A673 (cell line): ENCODE results near the gene TSPAN5. TPM values are rescaled to one million over a fixed set of nuclear protein-coding genes. Genes with fewer than 3 reads are reported as not detected.

Experiments
- BruUV-seq: library from RNA; stranded (reverse); fragments of 400-500 nt; replicated peaks from 2 replicates; lab custom pipeline; 2021; lab: Mats Ljungman, UMichigan
- CTCF ChIA-PET: fragments of 300-600 bp; sonication (Branson Sonifier 250); formaldehyde crosslinking; loops from one replicate; lab custom pipeline; 2022; ENCODE audit warnings: antibody characterized with exemption; lab: Charles Lee
- POLR2A ChIA-PET: fragments of 300-600 bp; sonication (Branson Sonifier 250); formaldehyde crosslinking; loops from one replicate; lab custom pipeline; 2022; ENCODE audit warnings: antibody characterized with exemption; ENCODE audit not compliant: low non-redundant PET; lab: Charles Lee
- DNase-seq: peaks from one replicate; pipeline ENCODE4 v3.0.0-alpha.2; 2015; ENCODE audit warnings: low spot score
- H3K27ac ChIP-seq: fragments of 200-600 bp; sonication (generic); 2 replicates; pipeline ENCODE4 v1.5.1; 2016; ENCODE audit warnings: mixed run types, low read depth, mild to moderate bottlenecking, mixed read lengths, antibody characterized with exemption, low read length; ENCODE audit not compliant: poor library complexity, severe bottlenecking
- H3K27me3 ChIP-seq: fragments of 200-600 bp; sonication (generic); replicated peaks from 2 replicates; pipeline ENCODE4 v1.6.1; 2017; ENCODE audit warnings: mixed run types, low read depth, mild to moderate bottlenecking, mixed read lengths, antibody characterized with exemption, low read length; ENCODE audit not compliant: insufficient read depth, poor library complexity
- H3K36me3 ChIP-seq: fragments of 200-600 bp; sonication (generic); 2 replicates; pipeline ENCODE4 v1.6.1; 2016; ENCODE audit warnings: mixed run types, mild to moderate bottlenecking, mixed read lengths, antibody characterized with exemption, low read length; ENCODE audit not compliant: insufficient read depth, poor library complexity, severe bottlenecking
- H3K4me1 ChIP-seq: fragments of 200-600 bp; sonication (generic); 2 replicates; pipeline ENCODE4 v1.6.1; 2017; ENCODE audit warnings: mixed run types, mild to moderate bottlenecking, mixed read lengths, antibody characterized with exemption, low read length; ENCODE audit not compliant: insufficient read depth, poor library complexity, severe bottlenecking
- H3K4me3 ChIP-seq: fragments of 200-600 bp; sonication (generic); 2 replicates; pipeline ENCODE4 v1.5.1; 2016; ENCODE audit warnings: low read depth, mixed run types, mild to moderate bottlenecking, mixed read lengths, low read length; ENCODE audit not compliant: poor library complexity, severe bottlenecking
- H3K9me3 ChIP-seq: fragments of 200-600 bp; sonication (generic); 2 replicates; pipeline ENCODE4 v1.6.1; 2016; ENCODE audit warnings: mixed run types, low read depth, mild to moderate bottlenecking, mixed read lengths, antibody characterized with exemption, low read length; ENCODE audit not compliant: poor library complexity, severe bottlenecking
- CTCF ChIP-seq: fragments of 300-800, 200-600 bp; sonication (generic); conservative IDR thresholded peaks from 2 replicates; pipeline ENCODE4 v1.5.1; 2017; ENCODE audit warnings: low read depth, mild to moderate bottlenecking, antibody characterized with exemption, low read length, moderate library complexity, mixed read lengths
- EZH2 ChIP-seq: fragments of 200-600 bp; sonication (generic); IDR thresholded peaks from 2 replicates; pipeline ENCODE4 v1.6.1; 2017; ENCODE audit warnings: borderline replicate concordance, low read depth, mild to moderate bottlenecking, mixed read lengths, antibody characterized with exemption, low read length; ENCODE audit not compliant: poor library complexity, severe bottlenecking
- intact Hi-C: fragments of 100-400 bp; cut with micrococcal nuclease; formaldehyde crosslinking; loops from one replicate; pipeline ENCODE4 v1.10.0; 2022; ENCODE audit not compliant: unreplicated experiment
- total RNA-seq: library from RNA; stranded (reverse); gene quantifications from 2 replicates; pipeline ENCODE4 v1.2.3, GENCODE V29; 2021

TSPAN5 gene
- total RNA-seq, 1 experiment from 2014 or later, result 15.2 TPM

DNA sequence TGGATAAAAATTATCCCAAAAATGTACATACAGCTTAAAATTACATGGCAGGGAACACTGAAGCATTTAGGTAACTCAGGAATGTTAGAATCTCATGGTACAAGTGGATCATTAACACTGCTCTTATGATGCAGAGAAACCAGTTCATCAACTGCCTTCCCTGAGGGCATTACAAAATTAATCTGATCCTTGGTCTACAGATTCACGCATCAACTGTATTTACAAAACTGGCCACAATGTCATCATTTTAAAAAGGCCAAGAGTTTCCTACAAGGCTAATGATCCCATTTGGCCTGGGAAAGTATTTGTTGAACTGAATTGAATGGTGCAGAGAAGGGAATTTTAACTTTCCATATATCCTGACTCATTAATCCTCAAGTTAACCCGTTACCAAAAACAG, 84.6 kb downstream of the TSPAN5 start:
- no peak for DNase-seq
- no peaks in the 10 kb centered on the region for H3K36me3 ChIP-seq
- TF ChIP-seq EZH2 (no peak), CTCF (no peak)
- no TSS peak for BruUV-seq
- CTCF ChIA-PET, result no interaction called here
- peaks cover 9% of the 10 kb centered on the region for H3K4me1 ChIP-seq
- H3K4me3 ChIP-seq, result no peak overlapping the region
- H3K9me3 ChIP-seq, result no peaks in the 10 kb centered on the region
- POLR2A ChIA-PET, result no interaction called here
- H3K27ac ChIP-seq, result no peak overlapping the region
- no peaks in the 10 kb centered on the region for H3K27me3 ChIP-seq
- intact Hi-C loops, result no loop called here

- TF ChIP-seq CTCF, result no peak
- TF ChIP-seq EZH2, result no peak
- intact Hi-C loops, result no loop called here
- Histone ChIP-seq H3K4me3 (no peak overlapping the region), H3K27me3 (no peaks in the 10 kb centered on the region), H3K36me3 (no peaks in the 10 kb centered on the region), H3K9me3 (no peaks in the 10 kb centered on the region), H3K27ac (no peak overlapping the region), H3K4me1 (peaks cover 2% of the 10 kb centered on the region)
- no peak for DNase-seq
- ChIA-PET POLR2A (no interaction called here), CTCF (no interaction called here)
- no TSS peak for BruUV-seq
Measured at GRCh38 chr4:98572697-98573096, 85.7 kb downstream of the TSPAN5 start.

DNA sequence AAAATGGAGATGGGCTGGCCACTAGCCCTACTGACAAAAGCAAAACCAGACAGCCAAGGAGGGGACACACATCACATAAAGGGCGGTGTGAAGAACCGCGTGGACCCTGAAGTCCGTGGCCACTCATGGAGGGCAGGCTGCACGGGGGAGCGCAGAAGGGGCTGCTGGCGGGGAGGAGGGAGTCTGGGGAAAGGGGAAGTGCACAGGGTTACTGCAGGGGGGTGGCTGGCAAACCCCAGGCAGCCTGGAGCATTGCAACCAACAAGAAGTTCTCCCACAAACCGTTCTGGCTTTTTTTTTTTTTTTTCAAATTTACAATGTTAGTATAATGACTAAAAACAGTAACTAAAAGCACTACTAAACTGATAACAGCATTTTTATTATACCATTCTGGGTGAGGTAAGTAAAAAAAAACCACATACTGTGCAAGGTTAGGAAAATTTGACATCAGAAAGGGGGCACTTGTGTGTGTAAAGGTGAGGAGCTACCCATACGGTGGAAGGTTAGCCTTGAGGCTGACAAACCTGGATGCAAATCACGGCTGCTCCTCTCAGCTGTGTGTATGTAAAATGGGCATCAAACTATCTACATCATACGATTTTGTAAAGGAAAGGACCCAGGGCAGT, 87.1 kb downstream of the TSPAN5 start:
- DNase-seq, result no peak
- Histone ChIP-seq H3K27ac (no peak overlapping the region), H3K4me1 (peaks cover 7% of the 10 kb centered on the region), H3K36me3 (no peaks in the 10 kb centered on the region), H3K27me3 (no peaks in the 10 kb centered on the region), H3K4me3 (no peak overlapping the region), H3K9me3 (no peaks in the 10 kb centered on the region)
- POLR2A ChIA-PET, result no interaction called here
- intact Hi-C loops, result no loop called here
- TF ChIP-seq EZH2, result no peak
- no peak for TF ChIP-seq CTCF
- no TSS peak for BruUV-seq
- CTCF ChIA-PET, result no interaction called here
